Astrocyte (in vitro differentiated cells and primary cell): ENCODE data around the gene FAM13A. TPM values are rescaled to one million over a fixed set of nuclear protein-coding genes. Genes with fewer than 3 reads are reported as not detected.

Source experiments
- DNase-seq: peaks from one replicate; pipeline ENCODE4 v3.0.0-alpha.2; 2010; ENCODE audit warnings: low read depth
- FAIRE-seq: peaks from 2 replicates; lab custom pipeline; 2011; peaks lifted over from hg19 to GRCh38; lab: Jason Lieb, UNC
- H2AFZ ChIP-seq: 2 replicates; pipeline ENCODE4 v1.6.0; 2012; ENCODE audit warnings: low read depth, low read length, inconsistent platforms
- H3K27ac ChIP-seq: 2 replicates; pipeline ENCODE4 v1.5.1; 2011; ENCODE audit warnings: low read depth, low read length, inconsistent platforms
- H3K27me3 ChIP-seq: 2 replicates; pipeline ENCODE4 v1.6.0; 2011; ENCODE audit warnings: low read length, inconsistent platforms; ENCODE audit not compliant: insufficient read depth
- H3K36me3 ChIP-seq: 2 replicates; pipeline ENCODE4 v1.5.1; 2011; ENCODE audit warnings: low read length, inconsistent platforms; ENCODE audit not compliant: insufficient read depth
- H3K4me1 ChIP-seq: 2 replicates; pipeline ENCODE4 v1.5.1; 2011; ENCODE audit warnings: low read length, inconsistent platforms; ENCODE audit not compliant: insufficient read depth
- H3K4me2 ChIP-seq: 2 replicates; pipeline ENCODE4 v1.6.0; 2012; ENCODE audit warnings: low read length, inconsistent platforms
- H3K4me3 ChIP-seq: 2 replicates; pipeline ENCODE4 v1.5.1; 2011; ENCODE audit warnings: low read depth, mild to moderate bottlenecking, low read length, inconsistent platforms; ENCODE audit not compliant: insufficient read depth
- H3K79me2 ChIP-seq: 2 replicates; pipeline ENCODE4 v1.6.0; 2012; ENCODE audit warnings: mild to moderate bottlenecking, low read length, inconsistent platforms; ENCODE audit not compliant: insufficient read depth
- H3K9ac ChIP-seq: 2 replicates; pipeline ENCODE4 v1.6.0; 2012; ENCODE audit warnings: mild to moderate bottlenecking, low read length, inconsistent platforms
- H3K9me3 ChIP-seq: 2 replicates; pipeline ENCODE4 v1.5.1; 2012; ENCODE audit warnings: low read depth, mild to moderate bottlenecking, low read length, inconsistent platforms; ENCODE audit not compliant: insufficient read depth
- H4K20me1 ChIP-seq: 2 replicates; pipeline ENCODE4 v1.6.0; 2012; ENCODE audit warnings: low read length, inconsistent platforms; ENCODE audit not compliant: insufficient read depth
- H3K27ac Mint-ChIP-seq: one replicate; pipeline ENCODE4 v1.8.0; 2021; ENCODE audit warnings: mild to moderate bottlenecking, mixed read lengths; ENCODE audit not compliant: unreplicated experiment
- H3K27me3 Mint-ChIP-seq: one replicate; pipeline ENCODE4 v1.8.0; 2021; ENCODE audit warnings: low read depth, mixed read lengths; ENCODE audit not compliant: unreplicated experiment
- H3K36me3 Mint-ChIP-seq: one replicate; pipeline ENCODE4 v1.8.0; 2021; ENCODE audit warnings: low read depth, mixed read lengths; ENCODE audit not compliant: unreplicated experiment
- H3K4me1 Mint-ChIP-seq: one replicate; pipeline ENCODE4 v1.8.0; 2021; ENCODE audit warnings: low read depth, mixed read lengths; ENCODE audit not compliant: unreplicated experiment
- H3K4me3 Mint-ChIP-seq: one replicate; pipeline ENCODE4 v1.8.0; 2021; ENCODE audit warnings: mild to moderate bottlenecking, moderate library complexity, mixed read lengths; ENCODE audit not compliant: unreplicated experiment
- H3K9me3 Mint-ChIP-seq: one replicate; pipeline ENCODE4 v1.8.0; 2021; ENCODE audit warnings: mild to moderate bottlenecking, mixed read lengths; ENCODE audit not compliant: unreplicated experiment
- CTCF ChIP-seq: IDR thresholded peaks from 2 replicates; pipeline ENCODE4 v1.5.1; 2011; ENCODE audit warnings: low read depth, mild to moderate bottlenecking, inconsistent platforms, low read length, moderate library complexity; ENCODE audit not compliant: insufficient read depth
- EZH2 ChIP-seq: IDR thresholded peaks from 2 replicates; pipeline ENCODE4 v1.6.1; 2012; ENCODE audit warnings: mild to moderate bottlenecking, low read length, inconsistent platforms; ENCODE audit not compliant: insufficient read depth
- total RNA-seq: library from RNA; stranded (reverse); gene quantifications from 2 replicates; pipeline ENCODE4 v1.2.1, GENCODE V29; 2021

FAM13A gene
- total RNA-seq, 1 donor from 2014 or later, result 12.0 TPM

DNA sequence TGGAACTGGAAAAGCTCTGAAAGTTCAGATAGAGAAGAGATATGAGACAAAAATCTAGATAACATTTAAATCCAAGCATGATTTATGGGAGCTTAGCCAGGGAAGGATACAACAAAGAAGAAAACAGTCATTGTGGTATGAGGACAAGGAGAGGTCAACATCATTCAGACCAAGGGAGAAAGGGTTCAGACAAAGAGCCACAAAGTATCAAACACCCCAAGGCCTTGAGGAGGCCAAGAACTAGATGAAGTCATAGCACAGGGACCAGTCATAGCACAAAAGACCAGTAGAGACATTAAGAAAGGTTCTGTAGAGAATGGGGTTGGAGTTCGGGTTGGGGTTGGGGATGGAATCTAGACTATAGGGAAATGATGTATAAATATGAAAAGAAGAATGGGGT is 282.0 kb downstream of the FAM13A start:
- H3K36me3 Mint-ChIP-seq, result peaks cover 7% of the 10 kb centered on the region
- FAIRE-seq (no peak), DNase-seq (peak; percentile 8)
- H2AFZ ChIP-seq, result no peak overlapping the region
- no peaks in the 10 kb centered on the region for H3K27me3 Mint-ChIP-seq
- H3K4me3 ChIP-seq, result no peak overlapping the region
- no peaks in the 10 kb centered on the region for H3K4me1 Mint-ChIP-seq
- H3K4me3 Mint-ChIP-seq, result no peak overlapping the region
- no peaks in the 10 kb centered on the region for H3K27me3 ChIP-seq
- H3K27ac Mint-ChIP-seq, result no peak overlapping the region
- no peak overlapping the region for H3K27ac ChIP-seq
- no peaks in the 10 kb centered on the region for H3K9me3 Mint-ChIP-seq
- H3K36me3 ChIP-seq, result no peaks in the 10 kb centered on the region
- TF ChIP-seq CTCF, result no peak
- TF ChIP-seq EZH2, result no peak
- H3K79me2 ChIP-seq, result no peaks in the 10 kb centered on the region
- no peaks in the 10 kb centered on the region for H4K20me1 ChIP-seq
- no peak overlapping the region for H3K4me2 ChIP-seq
- H3K4me1 ChIP-seq, result peaks cover 8% of the 10 kb centered on the region
- no peak overlapping the region for H3K9ac ChIP-seq
- no peaks in the 10 kb centered on the region for H3K9me3 ChIP-seq

DNA sequence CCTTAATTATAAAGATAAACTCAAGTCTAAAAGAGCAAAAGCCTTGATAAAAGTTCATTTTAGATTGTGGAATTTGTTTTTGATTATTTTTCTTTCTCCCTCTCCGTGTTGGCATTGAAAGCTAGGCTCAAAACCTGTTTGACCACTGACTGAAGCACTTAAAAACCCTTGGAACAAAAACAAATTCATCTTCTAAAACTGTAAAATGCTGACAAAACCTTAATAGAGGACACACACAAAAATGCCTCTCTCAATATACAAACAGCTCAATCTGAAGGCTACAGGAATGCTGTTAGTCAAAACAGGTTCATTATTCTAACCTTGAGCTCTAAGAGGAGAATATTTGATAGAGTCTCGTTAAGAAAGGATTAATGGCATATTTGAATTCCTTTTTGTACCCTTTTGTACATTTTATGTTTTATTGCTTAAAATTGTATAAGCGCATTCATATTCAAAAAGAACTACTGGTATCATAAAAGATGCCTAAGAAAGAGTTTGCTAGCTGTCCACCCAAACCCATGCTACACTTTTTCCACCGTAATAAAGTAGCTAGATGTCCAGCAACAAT is 285.0 kb downstream of the FAM13A start:
- H3K27ac ChIP-seq, result no peak overlapping the region
- no peaks in the 10 kb centered on the region for H3K27me3 ChIP-seq
- no peak overlapping the region for H3K9ac ChIP-seq
- H3K9me3 Mint-ChIP-seq, result no peaks in the 10 kb centered on the region
- no peaks in the 10 kb centered on the region for H4K20me1 ChIP-seq
- no peak for DNase-seq
- no peaks in the 10 kb centered on the region for H3K79me2 ChIP-seq
- no peak for FAIRE-seq
- H3K4me2 ChIP-seq, result no peak overlapping the region
- H3K36me3 Mint-ChIP-seq, result peaks cover 7% of the 10 kb centered on the region
- no peak overlapping the region for H3K27ac Mint-ChIP-seq
- H3K4me1 Mint-ChIP-seq, result no peaks in the 10 kb centered on the region
- H3K4me1 ChIP-seq, result no peaks in the 10 kb centered on the region
- H3K36me3 ChIP-seq, result no peaks in the 10 kb centered on the region
- H3K4me3 Mint-ChIP-seq, result no peak overlapping the region
- TF ChIP-seq CTCF (no peak), EZH2 (no peak)
- H3K9me3 ChIP-seq, result no peaks in the 10 kb centered on the region
- no peak overlapping the region for H3K4me3 ChIP-seq
- no peak overlapping the region for H2AFZ ChIP-seq
- H3K27me3 Mint-ChIP-seq, result no peaks in the 10 kb centered on the region

GRCh38 chr4:88765729-88766128 is 291.3 kb downstream of the FAM13A start:
- Histone ChIP-seq H3K4me1 (peaks cover 8% of the 10 kb centered on the region), H3K36me3 (no peaks in the 10 kb centered on the region), H3K4me3 (no peak overlapping the region), H3K9me3 (no peaks in the 10 kb centered on the region), H3K27me3 (no peaks in the 10 kb centered on the region), H3K4me2 (peak overlapping the region; percentile 13), H4K20me1 (no peaks in the 10 kb centered on the region), H3K79me2 (no peaks in the 10 kb centered on the region), H2AFZ (no peak overlapping the region), H3K27ac (no peak overlapping the region), H3K9ac (no peak overlapping the region)
- peak; percentile 54 for FAIRE-seq
- peak; percentile 87 for DNase-seq
- H3K36me3 Mint-ChIP-seq, result no peaks in the 10 kb centered on the region
- no peaks in the 10 kb centered on the region for H3K9me3 Mint-ChIP-seq
- peaks cover 12% of the 10 kb centered on the region for H3K4me1 Mint-ChIP-seq
- no peak overlapping the region for H3K4me3 Mint-ChIP-seq
- H3K27ac Mint-ChIP-seq, result no peak overlapping the region
- no peaks in the 10 kb centered on the region for H3K27me3 Mint-ChIP-seq
- TF ChIP-seq CTCF, result no peak
- TF ChIP-seq EZH2, result no peak
